Progenitor cell of endocrine pancreas (in vitro differentiated cells): ENCODE results near the gene CCDC146. TPM values are rescaled to one million over a fixed set of nuclear protein-coding genes. Genes with fewer than 3 reads are reported as not detected.

ENCODE experiments used
- DNase-seq: peaks from one replicate; pipeline ENCODE4 v3.0.0; 2021; ENCODE audit warnings: low spot score; ENCODE audit not compliant: unreplicated experiment
- H3K27ac Mint-ChIP-seq: 2 replicates; pipeline ENCODE4 v1.8.0; 2021; ENCODE audit warnings: mild to moderate bottlenecking, moderate library complexity, mixed read lengths
- H3K27me3 Mint-ChIP-seq: 2 replicates; pipeline ENCODE4 v1.8.0; 2021; ENCODE audit warnings: mixed read lengths
- H3K36me3 Mint-ChIP-seq: 2 replicates; pipeline ENCODE4 v1.8.0; 2022; ENCODE audit warnings: mixed read lengths; ENCODE audit not compliant: insufficient read depth
- H3K4me1 Mint-ChIP-seq: 2 replicates; pipeline ENCODE4 v1.8.0; 2021; ENCODE audit warnings: low read depth, mixed read lengths
- H3K4me3 Mint-ChIP-seq: 2 replicates; pipeline ENCODE4 v1.8.0; 2021; ENCODE audit warnings: low read depth, mild to moderate bottlenecking, moderate library complexity, mixed read lengths
- H3K9me3 Mint-ChIP-seq: 2 replicates; pipeline ENCODE4 v1.8.0; 2021; ENCODE audit warnings: low read depth, mixed read lengths
- CTCF ChIP-seq: fragments of 200-600 bp; sonication (generic); IDR thresholded peaks from one replicate; pipeline ENCODE4 v1.5.0; 2021; ENCODE audit warnings: antibody characterized with exemption, mild to moderate bottlenecking; ENCODE audit not compliant: unreplicated experiment
- total RNA-seq: library from RNA; stranded (reverse); gene quantifications from 2 replicates; pipeline ENCODE4 v1.2.1, GENCODE V29; 2021

CCDC146 gene
- total RNA-seq, 1 donor from 2014 or later, result 14.8 TPM

GRCh38 chr7:77202481-77202976 lies 80.1 kb downstream of the CCDC146 start:
- H3K9me3 Mint-ChIP-seq, result no peaks in the 10 kb centered on the region
- no peak overlapping the region for H3K4me3 Mint-ChIP-seq
- no peak overlapping the region for H3K27ac Mint-ChIP-seq
- TF ChIP-seq CTCF, result no peak
- peaks cover 10% of the 10 kb centered on the region for H3K4me1 Mint-ChIP-seq
- H3K36me3 Mint-ChIP-seq, result no peaks in the 10 kb centered on the region
- peaks cover 9% of the 10 kb centered on the region for H3K27me3 Mint-ChIP-seq
- no peak for DNase-seq

- Mint-ChIP-seq H3K4me3 (no peak overlapping the region), H3K27ac (no peak overlapping the region), H3K36me3 (peaks cover 6% of the 10 kb centered on the region), H3K4me1 (no peaks in the 10 kb centered on the region), H3K27me3 (no peaks in the 10 kb centered on the region), H3K9me3 (peaks cover 18% of the 10 kb centered on the region)
- TF ChIP-seq CTCF, result no peak
- DNase-seq, result no peak
These were observed 83.3 kb downstream of the CCDC146 start for GRCh38 chr7:77205706-77206105.

- Mint-ChIP-seq H3K27me3 (no peaks in the 10 kb centered on the region), H3K4me3 (no peak overlapping the region), H3K4me1 (no peaks in the 10 kb centered on the region), H3K36me3 (peaks cover 6% of the 10 kb centered on the region), H3K9me3 (peaks cover 23% of the 10 kb centered on the region), H3K27ac (no peak overlapping the region)
- no peak for TF ChIP-seq CTCF
- no peak for DNase-seq
These were observed 86.0 kb downstream of the CCDC146 start for GRCh38 chr7:77208416-77208815.

GRCh38 chr7:77209479-77210139 lies 87.2 kb downstream of the CCDC146 start:
- H3K4me3 Mint-ChIP-seq, result no peak overlapping the region
- peaks cover 23% of the 10 kb centered on the region for H3K9me3 Mint-ChIP-seq
- DNase-seq, result no peak
- H3K27ac Mint-ChIP-seq, result no peak overlapping the region
- TF ChIP-seq CTCF, result no peak
- no peaks in the 10 kb centered on the region for H3K4me1 Mint-ChIP-seq
- H3K36me3 Mint-ChIP-seq, result peaks cover 6% of the 10 kb centered on the region
- H3K27me3 Mint-ChIP-seq, result no peaks in the 10 kb centered on the region

- Mint-ChIP-seq H3K27me3 (no peaks in the 10 kb centered on the region), H3K27ac (no peak overlapping the region), H3K4me3 (no peak overlapping the region), H3K4me1 (peaks cover 2% of the 10 kb centered on the region), H3K36me3 (peaks cover 5% of the 10 kb centered on the region), H3K9me3 (peaks cover 9% of the 10 kb centered on the region)
- DNase-seq, result no peak
- no peak for TF ChIP-seq CTCF
These were observed 93.9 kb downstream of the CCDC146 start for GRCh38 chr7:77216181-77216845.
